Esophagus muscularis mucosa (tissue), 4 donors: Measurements from ENCODE around the gene SIM1.

Experiments used
- EP300 ChIP-seq: sonication (generic); formaldehyde crosslinking; IDR thresholded peaks from one replicate; pipeline ENCODE4 v1.6.1; 2017; ENCODE audit warnings: antibody characterized with exemption
- POLR2A ChIP-seq: fragments of 450-650 bp; IDR thresholded peaks from one replicate; pipeline ENCODE4 v1.6.1; 2017; ENCODE audit warnings: antibody characterized with exemption, moderate library complexity, mild to moderate bottlenecking, low read depth
- POLR2AphosphoS5 ChIP-seq, 2 donors: sonication (generic); formaldehyde crosslinking; IDR thresholded peaks; one replicate each; pipeline ENCODE4 v1.6.1; 2017; ENCODE audit warnings: antibody characterized with exemption in 2 of 2
- TF ChIP-seq, protein P1 (sequence below), 3 experiments: fragments of 200-600 bp in 2 of 3; fragments of 450-650 bp in 1 of 3; sonication (generic) in 2 of 3; IDR thresholded peaks; one replicate each; pipeline ENCODE4 v1.5.1; 2017 to 2019; ENCODE audit warnings: antibody characterized with exemption in 3 of 3, mild to moderate bottlenecking in 2 of 3, moderate library complexity in 1 of 3

DNA sequence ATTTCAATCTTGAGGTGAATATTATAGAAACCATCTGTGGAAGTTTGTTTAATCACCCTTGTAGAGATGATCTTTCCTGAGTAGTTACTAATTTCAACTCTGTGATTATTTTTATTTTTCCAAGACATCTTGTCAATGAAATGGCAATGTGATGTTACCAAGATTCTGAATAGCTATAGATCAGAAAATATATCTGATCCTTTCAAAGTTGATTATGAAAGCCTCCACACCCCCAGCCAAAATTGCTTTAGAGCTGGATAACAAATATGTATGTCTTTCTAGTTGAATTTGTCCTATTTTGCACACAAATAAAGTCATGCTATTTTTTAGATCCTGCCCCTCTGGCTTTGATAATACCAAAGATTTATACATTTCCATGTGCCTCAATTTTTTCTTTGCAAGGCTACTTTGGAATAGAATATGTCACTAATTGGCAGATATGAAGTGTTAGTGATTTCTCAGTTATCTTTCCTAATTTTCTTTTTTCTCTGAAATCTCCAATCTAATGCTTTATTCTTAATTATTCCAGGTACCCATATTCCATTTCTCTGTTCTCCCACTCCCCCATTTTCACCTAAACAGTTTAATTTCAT, 5.0 kb downstream of the SIM1 start:
- TF ChIP-seq POLR2AphosphoS5 (IDR thresholded peaks at IDR 0.05) (no peak), POLR2A (no peak), EP300 (no peak)
- TF ChIP-seq, protein P1, sequence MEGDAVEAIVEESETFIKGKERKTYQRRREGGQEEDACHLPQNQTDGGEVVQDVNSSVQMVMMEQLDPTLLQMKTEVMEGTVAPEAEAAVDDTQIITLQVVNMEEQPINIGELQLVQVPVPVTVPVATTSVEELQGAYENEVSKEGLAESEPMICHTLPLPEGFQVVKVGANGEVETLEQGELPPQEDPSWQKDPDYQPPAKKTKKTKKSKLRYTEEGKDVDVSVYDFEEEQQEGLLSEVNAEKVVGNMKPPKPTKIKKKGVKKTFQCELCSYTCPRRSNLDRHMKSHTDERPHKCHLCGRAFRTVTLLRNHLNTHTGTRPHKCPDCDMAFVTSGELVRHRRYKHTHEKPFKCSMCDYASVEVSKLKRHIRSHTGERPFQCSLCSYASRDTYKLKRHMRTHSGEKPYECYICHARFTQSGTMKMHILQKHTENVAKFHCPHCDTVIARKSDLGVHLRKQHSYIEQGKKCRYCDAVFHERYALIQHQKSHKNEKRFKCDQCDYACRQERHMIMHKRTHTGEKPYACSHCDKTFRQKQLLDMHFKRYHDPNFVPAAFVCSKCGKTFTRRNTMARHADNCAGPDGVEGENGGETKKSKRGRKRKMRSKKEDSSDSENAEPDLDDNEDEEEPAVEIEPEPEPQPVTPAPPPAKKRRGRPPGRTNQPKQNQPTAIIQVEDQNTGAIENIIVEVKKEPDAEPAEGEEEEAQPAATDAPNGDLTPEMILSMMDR (IDR thresholded peaks at IDR 0.05): no peak
